SK-MEL-5 (cell line): ENCODE data around the gene CDCA4. TPM values are rescaled to one million over a fixed set of nuclear protein-coding genes. Genes with fewer than 3 reads are reported as not detected.

ENCODE experiments used
- DNase-seq: peaks from one replicate; pipeline ENCODE4 v3.0.0-alpha.2; 2016; ENCODE audit warnings: low read depth, low spot score
- in situ Hi-C: cut with HindIII; loops from 2 replicates; pipeline ENCODE4 v1.10.0; 2016; ENCODE audit warnings: low sequenced_read_pairs, high pct_unique_total_duplicates, low pct_unique_long_range_greater_than_20kb
- total RNA-seq: library from RNA; depleted of rRNA; stranded (reverse); fragments of >200 nt; shearing (Covaris generic); gene quantifications from 2 replicates; pipeline ENCODE4 v1.2.3, GENCODE V29; 2014

Gene CDCA4
- total RNA-seq, 1 experiment from 2014 or later, result 90.8 TPM

- no peak for DNase-seq
- in situ Hi-C loops, result no loop called here
Observed at GRCh38 chr14:104974146-104974541, 46.7 kb downstream of the CDCA4 start.

- DNase-seq, result no peak
- in situ Hi-C loops, result no loop called here
Observed at GRCh38 chr14:104973385-104974145, 47.3 kb downstream of the CDCA4 start.

DNA sequence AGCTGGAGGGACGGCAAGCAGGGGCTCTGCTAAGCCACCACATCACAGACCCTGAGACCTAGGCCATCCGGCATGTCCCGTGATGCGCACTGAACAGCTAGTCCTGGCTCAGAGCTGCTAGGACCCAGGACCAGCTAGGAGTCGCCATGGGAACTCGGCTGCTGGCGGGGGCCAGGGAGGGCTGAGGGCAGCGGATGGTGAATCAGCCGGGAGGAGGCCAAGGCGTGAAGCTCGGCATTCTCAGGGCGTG is 47.8 kb downstream of the CDCA4 start:
- in situ Hi-C loops, result no loop called here
- DNase-seq, result peak; percentile 14

- no peak for DNase-seq
- in situ Hi-C loops, result no loop called here
Observed at GRCh38 chr14:104972301-104973134, 48.4 kb downstream of the CDCA4 start.

- in situ Hi-C loops, result no loop called here
- no peak for DNase-seq
Observed at GRCh38 chr14:104971447-104972240, 49.2 kb downstream of the CDCA4 start.

DNA sequence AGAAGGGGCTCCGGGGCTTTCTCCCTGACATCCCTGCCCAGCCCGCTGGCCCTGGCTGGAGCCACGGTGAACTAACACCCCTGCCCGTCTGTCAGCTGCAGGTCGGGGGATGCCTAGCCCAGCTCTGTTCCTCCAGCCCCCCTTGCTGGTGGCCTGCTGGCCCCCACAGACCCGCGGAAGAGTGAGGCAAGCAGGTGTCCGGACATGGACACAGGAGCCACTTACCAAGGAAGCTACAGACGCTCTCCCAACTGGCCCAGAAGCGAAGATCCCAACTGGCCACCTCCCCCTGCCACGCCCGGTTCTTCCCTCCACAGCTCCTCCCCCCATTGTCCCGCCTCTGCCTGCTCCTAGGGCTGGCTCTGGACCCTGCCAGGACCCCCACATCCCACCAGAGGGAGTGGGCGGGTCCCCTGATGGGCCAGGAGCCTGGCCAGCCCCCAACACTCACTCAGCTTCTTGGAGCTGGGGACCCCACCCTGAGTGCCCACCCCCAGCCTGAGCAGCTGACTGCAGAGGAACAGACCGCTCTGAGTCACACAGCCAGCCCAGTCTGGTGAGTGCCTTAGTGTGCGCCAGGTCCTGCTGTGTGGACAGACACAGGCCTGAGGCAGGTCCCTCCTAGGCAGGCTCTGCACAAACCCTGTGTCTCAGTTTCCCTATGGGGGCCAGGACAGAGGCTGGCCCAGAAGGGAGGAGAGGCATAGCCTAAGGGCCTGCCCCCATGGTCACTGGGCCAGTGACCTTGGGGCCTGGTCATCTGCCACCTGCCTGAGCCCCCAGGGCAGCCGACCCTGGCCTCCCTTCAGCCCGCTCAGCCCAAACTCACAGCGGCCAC is 50.4 kb downstream of the CDCA4 start:
- DNase-seq, result peak; percentile 61
- in situ Hi-C loops, result no loop called here

DNA sequence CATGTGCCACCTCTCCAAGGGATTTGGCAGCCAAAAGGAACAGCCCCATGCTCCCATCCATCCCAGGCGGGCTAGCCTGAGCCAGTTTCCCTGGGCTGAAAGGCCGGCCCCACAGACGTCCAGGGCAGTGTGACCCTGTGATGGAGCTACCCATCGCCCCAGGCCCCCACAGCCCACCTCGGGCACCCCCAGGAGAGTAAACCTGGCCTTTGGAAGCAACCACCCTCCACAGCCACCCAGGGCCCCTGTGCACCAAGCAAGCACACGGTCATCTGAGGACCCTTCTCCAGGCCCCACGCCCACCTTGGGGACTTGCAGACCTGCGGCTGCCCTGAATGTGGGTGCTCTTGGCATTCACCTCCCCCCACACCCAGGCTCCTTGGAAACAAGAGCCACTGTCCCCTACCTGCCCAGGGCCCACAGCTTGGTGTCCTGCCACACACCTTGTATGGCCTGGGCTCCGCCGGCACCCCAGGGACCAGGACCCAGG is 51.1 kb downstream of the CDCA4 start:
- in situ Hi-C loops, result no loop called here
- DNase-seq, result no peak

- in situ Hi-C loops, result no loop called here
- DNase-seq, result peak; percentile 68
Observed at GRCh38 chr14:104968541-104969401, 52.1 kb downstream of the CDCA4 start.

GRCh38 chr14:104968153-104968527 is 52.7 kb downstream of the CDCA4 start:
- in situ Hi-C loops, result no loop called here
- no peak for DNase-seq

DNA sequence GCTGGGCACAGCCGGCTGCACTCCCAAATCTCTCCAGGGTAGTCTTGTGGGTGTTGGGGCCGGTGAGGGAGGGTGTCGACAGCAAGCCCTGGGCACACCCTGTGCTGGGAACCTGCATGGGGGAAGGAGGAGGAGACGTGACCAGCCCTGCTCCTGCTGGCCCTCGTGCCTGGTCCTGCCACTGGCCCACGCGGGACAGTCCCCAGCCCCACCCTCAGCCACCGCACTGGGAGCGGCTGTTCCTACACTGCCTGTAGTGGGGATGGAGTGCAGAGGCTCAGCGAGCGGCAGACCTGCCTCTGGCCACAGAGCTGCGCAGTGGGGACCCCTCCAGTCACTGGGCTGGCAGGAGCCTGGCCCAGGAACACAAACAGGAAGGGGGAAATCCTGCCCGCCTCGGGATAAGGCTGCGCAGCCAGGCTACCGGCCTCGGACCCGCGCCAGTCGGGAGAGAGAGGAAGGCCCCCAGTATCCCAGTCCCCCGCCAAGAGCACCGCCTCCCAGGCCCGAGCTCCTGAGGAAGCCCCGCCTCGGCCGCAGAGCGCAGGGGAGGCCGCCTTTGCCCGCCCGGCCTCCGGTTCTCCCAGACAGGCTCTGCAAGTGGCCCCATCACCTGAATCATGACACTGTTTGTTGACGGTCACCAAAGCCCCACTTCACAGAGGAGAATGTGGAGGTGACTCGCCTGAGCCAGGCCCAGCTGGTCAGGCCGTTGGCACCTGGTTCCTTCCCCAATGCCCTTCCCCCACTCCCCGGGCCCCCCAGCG is 53.3 kb downstream of the CDCA4 start:
- no peak for DNase-seq
- in situ Hi-C loops, result no loop called here

- in situ Hi-C loops, result no loop called here
- DNase-seq, result no peak
Observed at GRCh38 chr14:104966981-104967385, 53.9 kb downstream of the CDCA4 start.

DNA sequence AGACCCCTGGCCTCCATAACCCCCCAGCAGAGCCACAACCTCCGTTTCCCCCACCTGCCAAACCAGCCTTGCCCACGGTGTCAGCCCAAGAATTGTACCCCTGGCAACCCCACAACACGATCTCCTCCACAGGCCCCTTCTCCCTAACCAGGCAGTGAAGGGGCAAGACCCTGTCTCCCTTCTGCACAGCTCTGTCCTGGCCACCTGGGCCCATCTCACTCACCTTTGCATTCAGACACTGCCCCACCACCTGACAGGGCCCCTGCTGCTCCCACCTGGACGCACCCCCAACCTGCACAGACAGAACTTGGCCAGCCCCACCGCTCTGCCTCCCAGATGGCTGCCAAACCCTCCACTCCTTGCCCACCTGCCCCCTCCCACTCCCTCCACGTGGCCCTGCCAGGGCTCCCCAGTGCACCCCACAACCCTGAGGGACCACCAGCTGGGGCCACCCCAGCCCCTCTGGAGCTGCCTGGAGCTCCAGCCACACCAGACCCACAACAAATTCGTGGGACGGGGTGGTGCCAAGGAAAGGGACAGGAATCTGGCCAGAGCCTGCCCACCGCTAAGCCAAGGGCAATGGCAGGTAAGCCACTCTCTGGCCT is 54.5 kb downstream of the CDCA4 start:
- no peak for DNase-seq
- in situ Hi-C loops, result no loop called here

GRCh38 chr14:104965561-104966231 is 55.2 kb downstream of the CDCA4 start:
- in situ Hi-C loops, result no loop called here
- no peak for DNase-seq

- DNase-seq, result no peak
- in situ Hi-C loops, result no loop called here
Observed at GRCh38 chr14:104964546-104964945, 56.3 kb downstream of the CDCA4 start.
